K562 (cell line): ENCODE results near the gene LOXL4.

Experiments
- ELF1 ChIP-seq: fragments of 200-800 bp; sonication (Bioruptor generic); IDR thresholded peaks from 2 replicates; pipeline ENCODE4 v1.6.1; 2016; ENCODE audit warnings: missing genetic modification characterization, missing compliant biosample characterization
- JUN ChIP-seq, 2 experiments: sonication (generic) in 1 of 2; formaldehyde crosslinking in 1 of 2; IDR thresholded peaks; 2 replicates each; pipeline versions ENCODE4 v1.6.1 to v1.8.0; 2012 to 2022; ENCODE audit warnings: borderline replicate concordance in 2 of 2, mild to moderate bottlenecking in 2 of 2, improper control_type of control experiment in 1 of 2, low read depth in 1 of 2, low read length in 1 of 2, missing genetic modification reagents in 1 of 2
- POLR2A ChIP-seq: fragments of 450-650 bp; conservative IDR thresholded peaks from 2 replicates; pipeline ENCODE4 v1.6.1; 2016
- STAG1 ChIP-seq: sonication (generic); formaldehyde crosslinking; IDR thresholded peaks from 2 replicates; pipeline ENCODE4 v1.5.0; 2020; ENCODE audit warnings: missing genetic modification reagents, borderline replicate concordance

DNA sequence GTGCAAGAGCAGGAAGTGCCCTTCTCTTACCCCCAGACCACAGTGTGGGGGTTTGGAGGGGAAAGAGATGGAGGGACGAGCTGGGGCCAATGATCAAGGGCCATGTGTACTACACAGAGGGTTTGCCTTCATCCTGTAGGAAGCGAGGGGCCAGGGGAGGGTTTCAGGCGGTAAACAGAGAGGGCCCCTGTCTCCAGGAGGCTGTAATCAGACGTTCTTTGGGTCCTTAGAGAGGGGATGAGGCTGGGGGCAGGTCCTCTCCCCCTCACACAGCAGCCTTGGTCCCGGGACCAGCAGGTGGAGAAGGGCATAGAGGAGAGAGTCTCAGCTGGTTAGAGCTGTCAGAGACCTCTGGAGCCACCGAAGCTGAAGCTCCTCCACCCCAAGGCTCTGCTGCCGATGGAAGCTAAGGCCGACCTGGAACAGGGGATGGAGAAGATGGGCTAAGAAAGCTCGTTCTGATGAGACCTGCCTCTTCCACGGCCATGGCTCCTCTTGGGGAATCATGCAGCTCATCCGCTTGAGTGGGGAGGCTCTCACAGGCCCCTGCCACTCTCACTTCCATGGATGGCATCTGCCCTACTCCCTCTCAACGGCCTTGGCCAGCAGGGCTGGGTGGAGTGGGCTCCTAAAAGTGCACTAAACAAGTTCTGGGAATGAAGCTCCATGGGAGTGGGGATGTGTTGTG is 3.5 kb downstream of the LOXL4 start:
- TF ChIP-seq STAG1 (CRISPR knock-in tag) = no peak
- no peak for TF ChIP-seq POLR2A
- no peak for TF ChIP-seq JUN (IDR thresholded peaks at IDR 0.05; ENCODE audit: borderline replicate concordance, low read depth, low read length)
- TF ChIP-seq JUN (CRISPR knock-in tag; IDR thresholded peaks at IDR 0.05; ENCODE audit: borderline replicate concordance) = no peak
- TF ChIP-seq ELF1 = no peak
